Right atrium auricular region (tissue), 2 donors: ENCODE results near the gene ASB4. TPM values are rescaled to one million over a fixed set of nuclear protein-coding genes. Genes with fewer than 3 reads are reported as not detected.

Source experiments
- DNase-seq: peaks from one replicate; pipeline ENCODE4 v3.0.0-alpha.2; 2019; ENCODE audit warnings: low spot score
- H3K27ac ChIP-seq, 2 donors: fragments of 200-600 bp; sonication (generic); 1 replicate in 1 of 2; 2 replicates in 1 of 2; pipeline ENCODE4 v1.5.1; 2016 to 2019
- H3K27me3 ChIP-seq, 2 donors: fragments of 200-600 bp; sonication (generic); one replicate each; pipeline versions ENCODE4 v1.5.1 to v1.6.0; 2017 to 2019
- H3K36me3 ChIP-seq: fragments of 200-600 bp; sonication (generic); one replicate; pipeline ENCODE4 v1.5.1; 2016
- H3K4me1 ChIP-seq, 2 donors: fragments of 200-600 bp; sonication (generic); one replicate each; pipeline versions ENCODE4 v1.5.1 to v1.6.0; 2017 to 2019
- H3K4me3 ChIP-seq, 2 donors: fragments of 200-600 bp; sonication (generic); 1 replicate in 1 of 2; 2 replicates in 1 of 2; pipeline ENCODE4 v1.5.1; 2017 to 2019; ENCODE audit warnings: mild to moderate bottlenecking in 1 of 2, moderate library complexity in 1 of 2
- H3K9me3 ChIP-seq, 2 donors: fragments of 200-600 bp; sonication (generic); one replicate each; pipeline ENCODE4 v1.5.1; 2019
- CTCF ChIP-seq, 2 donors: fragments of 200-600 bp; sonication (generic); IDR thresholded peaks; one replicate each; pipeline ENCODE4 v1.5.1; 2019; ENCODE audit warnings: antibody characterized with exemption in 2 of 2
- total RNA-seq, 2 donors: library from RNA; depleted of rRNA; stranded (reverse); fragments of >200 nt; gene quantifications; one replicate each; pipeline ENCODE4 v1.1.0, GENCODE V29; 2016

The ASB4 gene
- total RNA-seq, 2 donors from 2014 or later = 1.5 to 4.6 TPM

GRCh38 chr7:95534796-95535195 is 49.1 kb downstream of the ASB4 start:
- Histone ChIP-seq H3K27me3 (no peaks in the 10 kb centered on the region), H3K36me3 (no peaks in the 10 kb centered on the region), H3K27ac (no peak overlapping the region), H3K9me3 (no peaks in the 10 kb centered on the region), H3K4me3 (no peak overlapping the region), H3K4me1 (no peaks in the 10 kb centered on the region)
- DNase-seq = no peak
- no peak for TF ChIP-seq CTCF (IDR thresholded peaks at IDR 0.05)

DNA sequence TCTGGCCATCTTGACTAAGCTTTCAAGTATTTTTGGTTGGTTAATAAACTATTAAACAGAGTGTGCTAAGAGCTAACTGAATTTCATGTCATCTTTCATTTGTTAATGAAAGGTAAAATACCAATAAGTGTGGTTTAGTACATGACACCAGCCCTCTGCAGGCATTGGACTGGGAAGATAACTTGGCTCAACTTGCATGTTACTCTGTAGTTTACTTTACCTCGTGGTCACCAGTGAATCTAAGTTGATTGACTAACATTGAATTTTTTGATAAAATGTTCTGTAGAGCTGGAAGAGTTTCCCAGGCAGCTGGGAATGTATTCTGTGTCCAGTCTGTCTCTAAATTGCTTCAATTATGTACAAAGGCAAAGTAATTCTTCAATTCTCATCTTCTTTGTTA is 49.9 kb downstream of the ASB4 start:
- H3K9me3 ChIP-seq = no peaks in the 10 kb centered on the region
- H3K4me1 ChIP-seq = no peaks in the 10 kb centered on the region
- no peak overlapping the region for H3K4me3 ChIP-seq
- H3K36me3 ChIP-seq = no peaks in the 10 kb centered on the region
- no peak overlapping the region for H3K27ac ChIP-seq
- no peak for TF ChIP-seq CTCF (IDR thresholded peaks at IDR 0.05)
- no peak for DNase-seq
- H3K27me3 ChIP-seq = no peaks in the 10 kb centered on the region

GRCh38 chr7:95536656-95537311 is 51.0 kb downstream of the ASB4 start:
- no peak overlapping the region for H3K4me3 ChIP-seq
- no peaks in the 10 kb centered on the region for H3K27me3 ChIP-seq
- H3K4me1 ChIP-seq = no peaks in the 10 kb centered on the region
- H3K9me3 ChIP-seq = no peaks in the 10 kb centered on the region
- TF ChIP-seq CTCF (IDR thresholded peaks at IDR 0.05) = no peak
- no peak overlapping the region for H3K27ac ChIP-seq
- no peak for DNase-seq
- no peaks in the 10 kb centered on the region for H3K36me3 ChIP-seq

- no peaks in the 10 kb centered on the region for H3K36me3 ChIP-seq
- no peaks in the 10 kb centered on the region for H3K27me3 ChIP-seq
- no peaks in the 10 kb centered on the region for H3K4me1 ChIP-seq
- no peak for DNase-seq
- H3K9me3 ChIP-seq = no peaks in the 10 kb centered on the region
- no peak overlapping the region for H3K4me3 ChIP-seq
- TF ChIP-seq CTCF (IDR thresholded peaks at IDR 0.05) = no peak
- no peak overlapping the region for H3K27ac ChIP-seq
Measured at GRCh38 chr7:95537468-95537867, 51.7 kb downstream of the ASB4 start.

- TF ChIP-seq CTCF (IDR thresholded peaks at IDR 0.05) = no peak
- H3K4me3 ChIP-seq = no peak overlapping the region
- H3K36me3 ChIP-seq = no peaks in the 10 kb centered on the region
- no peaks in the 10 kb centered on the region for H3K27me3 ChIP-seq
- H3K9me3 ChIP-seq = no peaks in the 10 kb centered on the region
- no peak overlapping the region for H3K27ac ChIP-seq
- no peaks in the 10 kb centered on the region for H3K4me1 ChIP-seq
- no peak for DNase-seq
Measured at GRCh38 chr7:95539426-95539825, 53.7 kb downstream of the ASB4 start.

- DNase-seq = no peak
- H3K9me3 ChIP-seq = no peaks in the 10 kb centered on the region
Measured at GRCh38 chr7:95540366-95540765, 54.6 kb downstream of the ASB4 start.

More at GRCh38 chr7:95540366-95540765, 54.6 kb downstream of the ASB4 start:
- Histone ChIP-seq H3K4me3 (no peak overlapping the region), H3K36me3 (no peaks in the 10 kb centered on the region), H3K27me3 (no peaks in the 10 kb centered on the region), H3K4me1 (peaks cover 0 to under 1% of the 10 kb centered on the region in 2 donors), H3K27ac (no peak overlapping the region)
- TF ChIP-seq CTCF (IDR thresholded peaks at IDR 0.05) = no peak
